ENCODE measurements around the gene IMMP2L.
"Not testable (repeated sequence)": the region's sequence is repeated elsewhere in the genome, so short reads cannot be mapped to it uniquely, and the experiment has no call there.

IMMP2L gene

GRCh38 chr7:110664803-110665202 lies 897.5 kb downstream of the IMMP2L start:
- no peak for DNase-seq

DNA sequence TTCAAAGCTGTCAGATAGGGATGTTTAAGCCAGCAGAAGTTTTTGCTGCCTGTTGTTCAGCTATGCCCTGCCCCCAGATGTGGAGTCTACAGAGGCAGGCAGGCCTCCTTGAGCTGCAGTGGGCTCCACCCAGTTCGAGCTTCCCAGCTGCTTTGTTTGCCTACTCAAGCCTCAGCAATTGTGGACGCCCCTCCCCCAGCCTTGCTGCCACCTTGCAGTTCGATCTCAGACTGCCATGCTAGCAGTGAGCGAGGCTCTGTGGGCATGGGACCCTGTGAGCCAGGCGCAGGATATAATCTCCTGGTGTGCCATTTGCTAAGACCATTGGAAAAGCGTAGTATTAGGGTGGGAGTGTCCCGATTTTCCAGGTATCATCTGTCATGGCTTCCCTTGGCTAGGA lies 901.7 kb downstream of the IMMP2L start:
- DNase-seq = not testable (repeated sequence)

DNA sequence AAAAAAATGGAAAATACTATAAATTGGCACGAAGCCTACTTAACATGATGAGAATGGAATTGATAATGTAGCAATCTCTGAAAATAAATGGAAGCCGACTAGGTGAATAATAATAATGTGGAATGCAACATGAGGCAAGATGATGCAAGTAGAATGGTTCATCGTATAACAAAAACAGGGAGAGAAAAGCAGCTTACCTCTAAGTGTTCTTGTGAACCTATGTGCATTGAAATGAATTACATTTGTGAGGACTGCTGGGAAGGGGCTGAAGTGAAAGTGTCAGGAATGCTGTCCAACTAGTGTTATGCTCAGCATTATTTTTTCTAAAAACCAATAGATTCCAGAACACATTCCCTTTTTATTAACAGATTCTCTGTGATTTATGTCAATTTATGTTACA lies 912.0 kb downstream of the IMMP2L start:
- no peak for DNase-seq

DNA sequence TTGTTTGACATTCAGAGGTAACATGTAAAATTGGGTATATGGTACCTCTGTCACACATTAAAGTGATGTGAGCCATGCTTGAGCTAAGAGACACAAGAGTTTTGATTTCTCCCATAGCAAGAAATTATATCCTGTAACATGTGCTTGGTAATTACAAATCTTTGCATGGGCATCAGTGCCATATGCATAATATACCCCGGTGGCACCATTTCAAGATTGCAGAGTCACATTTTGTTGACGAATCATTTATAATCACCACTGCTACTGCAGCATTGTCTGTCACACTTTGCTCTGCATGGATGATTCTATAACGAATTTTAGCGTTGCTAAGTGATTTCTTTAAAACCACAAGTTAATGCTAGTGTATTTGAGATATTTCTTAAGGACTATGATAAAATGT lies 915.0 kb downstream of the IMMP2L start:
- no peak for DNase-seq

DNA sequence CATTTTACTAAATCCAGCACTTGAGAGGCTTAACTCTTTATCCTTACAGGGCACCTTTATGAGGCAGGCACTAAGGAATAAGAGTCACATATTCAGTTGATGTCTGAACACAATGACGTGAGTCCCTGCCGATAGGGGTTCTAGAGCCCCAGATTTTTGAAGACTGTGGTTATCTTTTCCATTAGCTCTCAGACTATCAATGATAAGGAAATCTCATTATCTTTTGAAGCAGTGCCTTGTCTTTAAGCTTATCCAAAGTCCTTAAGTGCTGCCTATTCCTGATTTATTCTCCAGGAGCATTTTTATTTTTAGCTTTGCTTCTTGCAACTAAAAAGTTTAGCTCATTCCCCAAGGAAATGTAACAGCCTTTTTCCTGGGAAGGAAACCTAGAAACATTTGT lies 915.5 kb downstream of the IMMP2L start:
- DNase-seq = no peak

DNA sequence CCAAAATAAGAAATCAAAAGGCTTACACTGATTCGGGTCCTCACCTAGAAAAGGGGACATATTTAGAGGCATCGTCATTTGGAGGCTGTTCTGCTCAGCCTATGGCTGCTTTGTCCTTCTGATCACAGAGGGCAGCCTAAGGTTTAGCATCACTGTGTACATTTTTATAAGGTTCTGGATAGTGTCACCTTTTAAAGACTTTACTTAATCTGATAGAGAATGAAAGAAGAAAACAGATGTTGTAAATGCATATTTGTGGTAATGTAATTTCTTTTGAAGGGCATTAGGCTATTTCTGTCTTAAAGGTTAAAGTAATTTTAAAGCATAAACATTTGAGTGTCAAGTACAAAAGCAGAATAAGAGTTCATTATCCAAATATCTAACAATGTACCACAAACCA lies 916.7 kb downstream of the IMMP2L start:
- no peak for DNase-seq

DNA sequence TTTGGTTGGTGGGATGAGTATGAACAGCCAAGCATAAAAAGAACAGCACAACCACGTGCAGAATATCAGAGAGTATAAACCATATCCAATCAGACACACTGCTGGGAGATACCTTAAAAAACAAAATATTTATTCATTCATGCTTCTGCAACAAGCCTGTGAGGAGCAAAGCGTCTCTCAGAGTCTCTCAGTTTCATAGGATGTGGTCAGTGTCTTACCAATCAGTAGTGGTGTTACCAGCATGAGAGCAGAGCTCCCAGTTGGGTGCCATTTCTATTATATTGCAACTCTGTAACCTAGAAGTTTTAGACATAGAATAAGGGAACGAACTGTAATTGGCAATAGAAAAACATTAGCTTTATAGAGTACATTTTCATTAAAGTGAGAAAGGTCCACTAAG lies 917.2 kb downstream of the IMMP2L start:
- no peak for DNase-seq

DNA sequence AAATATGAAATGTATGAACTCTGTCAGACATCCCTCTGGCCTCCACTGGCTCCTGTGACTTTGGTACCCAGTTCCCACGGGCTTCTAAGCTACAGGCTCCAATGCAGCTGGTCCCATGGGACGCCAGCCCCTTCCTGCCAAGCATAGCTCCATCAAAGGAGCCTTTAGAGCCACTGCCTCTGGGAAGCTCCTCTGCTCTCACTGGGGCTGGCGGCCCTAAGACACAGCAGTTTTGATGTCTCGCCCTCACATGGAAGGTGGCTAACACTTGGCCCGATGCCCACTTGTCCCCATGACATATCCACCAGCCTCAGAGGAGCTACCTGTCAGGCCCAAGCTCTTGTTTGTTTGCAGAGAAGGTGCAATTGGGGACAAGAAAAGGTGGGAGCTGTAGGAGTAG lies 925.0 kb downstream of the IMMP2L start:
- no peak for DNase-seq

DNA sequence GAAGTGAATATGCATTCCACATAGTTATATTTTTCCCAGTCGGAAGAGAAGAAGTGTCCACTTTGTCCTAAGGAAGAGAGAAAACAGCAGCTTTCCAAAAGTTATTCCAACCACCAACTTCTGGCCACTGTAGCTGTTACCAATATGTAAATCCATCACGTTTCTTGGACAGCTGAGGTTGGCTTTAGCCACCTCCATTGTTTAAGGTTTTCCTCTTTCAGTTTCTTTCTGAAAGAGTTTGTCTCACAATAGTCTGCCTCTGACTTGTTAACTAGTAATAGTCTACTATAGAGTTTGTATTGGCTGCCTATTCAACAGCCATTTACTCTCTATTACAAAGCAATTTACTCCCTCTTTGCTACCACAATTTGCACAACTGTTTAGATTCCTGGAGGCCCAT lies 929.0 kb downstream of the IMMP2L start:
- DNase-seq = no peak

DNA sequence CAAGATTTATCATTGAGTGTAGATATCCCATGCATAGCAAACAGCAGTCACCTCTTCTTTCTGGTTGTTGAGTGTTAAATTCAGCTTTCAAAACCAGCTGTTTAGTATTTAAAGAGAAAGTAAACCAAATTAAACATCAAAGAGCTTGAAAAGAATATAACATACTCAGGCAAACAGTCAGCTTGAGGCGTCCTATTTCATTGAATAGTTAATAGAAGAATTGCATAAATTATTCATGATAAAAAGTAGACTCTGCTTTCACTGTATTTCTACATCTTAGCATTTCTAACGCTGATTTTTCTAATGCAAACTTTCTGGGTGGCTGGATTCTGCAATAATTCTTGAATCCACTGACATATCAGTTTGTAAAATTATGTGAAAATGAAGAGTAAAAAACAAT lies 935.9 kb downstream of the IMMP2L start:
- DNase-seq = no peak

DNA sequence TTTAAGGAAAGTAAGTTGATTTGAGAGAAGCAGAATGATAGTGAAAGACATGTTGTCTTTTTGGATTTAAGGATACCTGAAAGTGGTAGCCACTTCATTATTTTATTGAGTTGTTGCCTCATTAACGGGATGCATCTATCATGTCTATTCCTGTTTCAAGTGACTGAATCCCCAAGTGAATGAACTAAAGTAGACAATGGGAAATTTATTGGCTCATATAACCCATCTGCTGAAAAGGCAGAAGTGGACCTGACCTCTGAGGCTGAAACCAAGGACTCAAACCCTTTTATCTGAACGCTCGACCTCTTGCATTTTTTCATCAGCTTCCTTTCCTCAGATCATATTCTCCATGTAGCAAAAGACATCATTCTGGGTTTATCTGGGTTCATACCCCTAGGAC lies 937.0 kb downstream of the IMMP2L start:
- no peak for DNase-seq

GRCh38 chr7:110623436-110623835 lies 938.9 kb downstream of the IMMP2L start:
- no peak for DNase-seq

DNA sequence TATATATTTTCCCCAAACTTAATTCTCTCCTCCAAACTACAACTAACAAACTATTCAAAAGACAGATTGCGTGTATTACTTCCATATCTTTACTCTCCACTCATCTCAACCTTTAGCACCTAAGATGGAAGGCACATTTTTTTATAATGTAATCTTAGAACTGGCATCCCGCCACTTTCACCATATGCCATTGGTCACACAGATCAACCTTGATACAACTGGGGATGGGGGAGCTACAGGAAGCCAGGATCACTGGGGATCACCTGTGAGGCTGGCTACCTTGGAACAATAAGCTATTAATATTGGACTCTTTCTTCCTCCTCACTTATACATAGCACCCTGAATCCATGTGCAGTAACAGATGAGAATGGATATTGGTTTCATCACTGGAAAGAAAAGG lies 941.0 kb downstream of the IMMP2L start:
- DNase-seq = no peak

- DNase-seq = no peak
Observed at GRCh38 chr7:110620110-110620735, 942.1 kb downstream of the IMMP2L start.

Measured in cerebellar nuclear complex (tissue), 1 donor.